ENCODE data around the gene SPACA4. TPM values are rescaled to one million over a fixed set of nuclear protein-coding genes. Genes with fewer than 3 reads are reported as not detected.

SPACA4 gene
- total and polyA plus RNA-seq, 4 donors: not detected

GRCh38 chr19:48616041-48616436, 9.5 kb downstream of the SPACA4 start (continued):
- no peak for TF ChIP-seq FOXA1 (IDR thresholded peaks at IDR 0.05)
- no peak for TF ChIP-seq REST (IDR thresholded peaks at IDR 0.05)

GRCh38 chr19:48616491-48617056, 10.0 kb downstream of the SPACA4 start:
- Histone ChIP-seq H3K9me3 (ENCODE audit: control insufficient read depth in 4 of 4, low read length in 3 of 4) (no peaks in the 10 kb centered on the region), H3K27me3 (ENCODE audit: control insufficient read depth in 4 of 4, insufficient read depth in 4 of 4, low read length in 3 of 4) (no peaks in the 10 kb centered on the region), H3K4me1 (ENCODE audit: control insufficient read depth in 4 of 4, insufficient read depth in 4 of 4, low read length in 3 of 4) (peaks cover 8 to 41% (median 27%) of the 10 kb centered on the region in 4 donors), H3K9ac (ENCODE audit: low read depth in 1 of 2, low read length in 2 of 2) (no peak overlapping the region), H3K36me3 (ENCODE audit: control insufficient read depth in 4 of 4, insufficient read depth in 3 of 4, low read depth in 1 of 4, low read length in 3 of 4) (peaks cover 15 to 27% (median 18%) of the 10 kb centered on the region in 4 donors), H3K4me3 (ENCODE audit: low read depth in 1 of 3, low read length in 3 of 3) (no peak overlapping the region), H3K27ac (ENCODE audit: low read depth in 1 of 2, low read length in 2 of 2) (no peak overlapping the region)
- TF ChIP-seq HNF4A (conservative IDR thresholded peaks at IDR 0.05) (no peak), HNF4G (IDR thresholded peaks at IDR 0.05) (no peak), CTCF (IDR thresholded peaks at IDR 0.05; ENCODE audit: low read depth, low read length, missing input control) (no peak), GABPA (IDR thresholded peaks at IDR 0.05 in 1 of 2, conservative IDR thresholded peaks at IDR 0.05 in 1 of 2) (no peak)
- no peak for DNase-seq (ENCODE audit: low spot score)
- WGBS: 74% methylated on average over 12 of the region's 12 CpGs

- peaks cover 15 to 27% (median 18%) of the 10 kb centered on the region in 4 donors for H3K36me3 ChIP-seq (ENCODE audit: control insufficient read depth in 4 of 4, insufficient read depth in 3 of 4, low read depth in 1 of 4, low read length in 3 of 4)
- H3K9ac ChIP-seq (ENCODE audit: low read depth in 1 of 2, low read length in 2 of 2): peak overlapping the region in 1 of 2 donors; percentile 33
- peak overlapping the region; percentile 28 to 98 (median 58) for H3K4me3 ChIP-seq (ENCODE audit: low read depth in 1 of 3, low read length in 3 of 3)
- H3K4me1 ChIP-seq (ENCODE audit: control insufficient read depth in 4 of 4, insufficient read depth in 4 of 4, low read length in 3 of 4): peaks cover 8 to 43% (median 28%) of the 10 kb centered on the region in 4 donors
- H3K27ac ChIP-seq (ENCODE audit: low read depth in 1 of 2, low read length in 2 of 2): no peak overlapping the region
- H3K27me3 ChIP-seq (ENCODE audit: control insufficient read depth in 4 of 4, insufficient read depth in 4 of 4, low read length in 3 of 4): no peaks in the 10 kb centered on the region
- DNase-seq (ENCODE audit: low spot score): no peak
- WGBS: 67% methylated on average over 18 of the region's 18 CpGs
- TF ChIP-seq SP1 (IDR thresholded peaks at IDR 0.05): no peak
- no peak for TF ChIP-seq NR2F2 (IDR thresholded peaks at IDR 0.05)
- TF ChIP-seq HNF4A (conservative IDR thresholded peaks at IDR 0.05): no peak
- TF ChIP-seq YY1 (IDR thresholded peaks at IDR 0.05): no peak
- TF ChIP-seq RXRA (IDR thresholded peaks at IDR 0.05): no peak
- no peak for TF ChIP-seq HNF4G (IDR thresholded peaks at IDR 0.05)
- no peak for TF ChIP-seq ZBTB33 (IDR thresholded peaks at IDR 0.05)
- TF ChIP-seq EGR1 (IDR thresholded peaks at IDR 0.05; ENCODE audit: low read depth in 2 of 2): no peak
- no peak for TF ChIP-seq TAF1 (conservative IDR thresholded peaks at IDR 0.05)
- TF ChIP-seq FOXA1 (IDR thresholded peaks at IDR 0.05): no peak
- no peak for TF ChIP-seq JUND (IDR thresholded peaks at IDR 0.05)
- TF ChIP-seq ATF3 (IDR thresholded peaks at IDR 0.05): no peak
- no peak for TF ChIP-seq REST (IDR thresholded peaks at IDR 0.05)
- no peaks in the 10 kb centered on the region for H3K9me3 ChIP-seq (ENCODE audit: control insufficient read depth in 4 of 4, low read length in 3 of 4)
These were observed 10.8 kb downstream of the SPACA4 start for GRCh38 chr19:48617146-48617937.

All from liver (tissue), 9 donors.